HUDEP-2 (cell line): ENCODE results near the gene CYREN.
"Not testable (repeated sequence)": the region's sequence is repeated elsewhere in the genome, so short reads cannot be mapped to it uniquely, and the experiment has no call there.

Experiments
- DNase-seq, 76 experiments: peaks; one replicate each; lab custom pipeline; 2025; ENCODE audit not compliant: unreplicated experiment in 76 of 76; lab: John Stamatoyannopoulos, UW

The CYREN gene

GRCh38 chr7:135179321-135179925 is 8.9 kb upstream of the CYREN start:
- no peak for DNase-seq

GRCh38 chr7:135178364-135178763 is 7.9 kb upstream of the CYREN start:
- DNase-seq, result no peak

GRCh38 chr7:135177028-135177696 is 6.7 kb upstream of the CYREN start:
- DNase-seq, result no peak

GRCh38 chr7:135175931-135176330 is 5.4 kb upstream of the CYREN start:
- no peak for DNase-seq

- no peak for DNase-seq
Observed at GRCh38 chr7:135174941-135175340, 4.4 kb upstream of the CYREN start.

DNA sequence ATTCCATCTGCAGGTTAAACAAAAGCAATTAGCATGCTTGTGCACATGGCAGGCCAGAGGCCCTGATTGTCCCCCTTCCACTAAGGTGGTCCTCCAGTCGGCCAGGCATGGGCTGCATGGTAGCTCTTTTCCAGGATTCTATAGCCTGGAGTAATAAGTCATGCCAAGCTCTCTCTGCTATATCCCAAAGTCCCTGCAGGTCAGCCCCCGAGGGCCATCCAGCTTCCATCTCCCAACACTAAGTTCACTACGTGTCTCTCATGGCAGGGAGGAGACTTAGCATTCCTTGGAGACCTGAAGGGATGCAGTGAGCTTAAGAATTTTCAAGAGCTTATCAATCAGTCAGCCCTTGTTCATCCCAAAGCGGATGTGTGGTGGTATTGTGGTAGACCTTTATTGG is 3.4 kb upstream of the CYREN start:
- DNase-seq, result not testable (repeated sequence)

DNA sequence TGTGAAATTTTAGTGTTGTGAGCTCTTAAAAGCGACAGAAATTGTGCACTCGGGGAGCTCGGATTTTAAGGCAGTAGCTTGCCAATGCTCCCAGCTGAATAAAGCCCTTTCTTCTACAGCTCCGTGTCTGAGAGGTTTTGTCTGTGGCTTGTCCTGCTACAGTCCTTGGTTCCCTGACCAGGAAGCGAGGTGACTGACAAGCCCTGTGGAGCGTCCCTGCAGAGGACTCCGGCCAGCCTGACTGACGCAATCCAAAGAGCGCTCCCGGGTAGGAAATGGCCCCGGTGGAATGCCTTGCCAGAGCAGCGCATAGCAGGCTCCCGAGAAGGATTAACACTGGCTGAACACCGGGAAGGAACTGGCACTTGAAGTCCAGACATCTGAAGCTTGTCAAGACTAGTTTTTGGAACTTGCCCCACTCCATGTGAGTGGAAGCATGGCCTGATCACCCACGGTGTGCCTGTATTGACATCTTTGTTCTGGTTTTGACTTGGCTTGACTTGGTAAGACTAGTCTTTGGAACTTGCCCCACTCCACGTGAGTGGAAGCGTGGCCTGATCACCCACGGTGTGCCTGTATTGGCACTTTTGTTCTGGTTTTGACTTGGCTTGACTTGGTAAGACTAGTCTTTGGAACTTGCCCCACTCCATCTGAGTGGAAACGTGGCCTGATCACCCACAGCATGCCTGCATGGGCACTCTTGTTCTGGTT is 1.2 kb upstream of the CYREN start:
- DNase-seq, result not testable (repeated sequence)

GRCh38 chr7:135170998-135171481 is 533 bp upstream of the CYREN start:
- not testable (repeated sequence) for DNase-seq

DNA sequence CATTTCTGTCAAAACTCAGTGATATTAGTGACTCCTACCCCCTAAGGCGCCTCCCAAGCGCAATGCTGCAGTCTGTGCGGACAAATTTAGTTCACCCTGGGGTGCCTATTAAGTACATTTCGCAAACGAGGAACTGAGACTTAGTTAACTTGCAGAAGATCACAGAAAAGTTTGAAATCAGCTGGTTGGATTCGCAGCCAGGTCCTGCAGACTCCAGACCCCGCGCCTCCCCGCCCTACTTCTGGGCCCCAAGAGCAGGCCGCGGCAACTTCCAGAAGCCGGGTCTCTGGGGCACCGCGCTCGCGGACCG is 588 bp downstream of the CYREN start:
- DNase-seq, result peak in 8 of 76 experiments; percentile 27 to 57 (median 40)

- peak in 70 of 76 experiments; percentile 3 to 77 (median 50) for DNase-seq
Observed at GRCh38 chr7:135169141-135169963, 1.2 kb downstream of the CYREN start.

DNA sequence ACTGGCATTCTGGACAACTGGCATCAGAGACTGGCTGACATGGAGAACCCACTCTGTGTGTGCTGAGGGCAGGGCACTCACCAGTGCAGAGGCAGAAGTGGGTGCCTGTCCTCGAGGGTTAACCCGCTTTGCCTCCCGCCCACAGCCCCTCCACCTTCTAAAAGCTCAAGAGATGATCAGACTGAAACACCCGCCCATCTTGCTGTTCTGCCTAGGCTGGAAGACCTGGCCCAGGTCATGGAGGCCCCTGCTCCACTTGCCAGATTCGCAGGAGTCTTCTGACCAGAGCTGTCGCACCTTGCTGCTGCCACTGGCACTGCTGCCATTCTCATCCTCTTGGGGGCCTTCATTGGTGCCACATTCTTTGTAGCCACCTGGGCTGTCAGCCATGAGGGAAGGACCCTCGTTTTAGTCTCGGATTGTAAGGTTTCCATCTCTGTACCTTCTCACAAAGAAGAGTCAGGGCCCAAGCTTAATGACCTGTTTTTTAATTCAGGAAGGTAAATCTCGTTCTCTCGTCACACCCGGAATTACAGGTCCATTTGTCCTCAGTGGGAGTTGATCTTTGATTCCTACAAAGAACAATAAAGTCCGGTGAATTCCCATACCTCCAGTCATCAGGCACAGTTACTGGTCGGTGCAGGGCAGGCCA is 1.9 kb downstream of the CYREN start:
- no peak for DNase-seq

GRCh38 chr7:135168001-135168400 is 2.5 kb downstream of the CYREN start:
- peak in 25 of 76 experiments; percentile 3 to 39 (median 18) for DNase-seq

DNA sequence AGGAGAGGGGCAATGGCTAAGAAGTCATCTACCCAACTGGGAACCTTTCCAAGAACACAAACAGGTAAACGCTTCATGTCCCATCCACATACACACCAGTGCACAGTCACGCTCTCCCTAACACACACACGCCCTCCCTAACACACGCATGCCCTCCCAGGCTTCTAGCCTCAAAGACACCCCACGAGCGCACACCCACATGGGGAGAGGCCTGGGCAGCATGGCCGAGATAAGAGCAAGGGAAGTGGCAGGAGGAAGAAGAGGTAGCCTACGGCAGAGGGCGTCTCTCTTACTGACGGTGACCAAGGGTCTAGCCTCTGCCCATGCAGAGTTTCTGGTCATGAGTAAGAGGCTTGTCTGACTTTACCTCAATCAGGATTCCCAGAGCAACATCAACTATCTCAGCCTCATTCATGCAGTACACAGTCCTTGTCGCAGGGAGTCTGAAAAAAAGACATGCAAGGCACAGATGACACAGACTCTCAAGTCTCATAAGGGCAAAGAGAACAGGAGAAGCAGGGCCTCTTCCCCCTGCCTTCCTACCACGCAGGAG is 3.1 kb downstream of the CYREN start:
- DNase-seq, result peak in 45 of 76 experiments; percentile 6 to 57 (median 30)

GRCh38 chr7:135166338-135166990 is 4.0 kb downstream of the CYREN start:
- DNase-seq, result no peak

DNA sequence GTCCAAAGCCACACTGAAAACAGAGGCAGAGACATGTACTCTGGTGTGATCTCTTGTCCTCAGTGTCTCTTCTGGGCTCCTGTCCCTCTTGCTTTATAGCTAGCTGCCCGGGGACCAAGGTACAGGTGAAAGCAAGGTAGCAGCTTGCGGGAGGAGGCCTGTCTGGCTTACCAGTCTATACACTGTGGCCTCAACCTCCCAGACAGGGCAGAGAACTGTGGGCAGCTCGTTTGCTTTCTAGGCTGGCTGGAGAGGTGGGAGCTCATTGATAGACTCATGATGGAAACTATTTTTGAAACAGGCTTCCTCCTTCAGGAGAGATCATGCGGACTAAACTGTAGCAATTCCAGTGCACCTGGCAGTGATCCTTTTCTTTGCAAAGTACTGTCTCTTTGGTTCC is 4.6 kb downstream of the CYREN start:
- DNase-seq, result no peak

- DNase-seq, result no peak
Observed at GRCh38 chr7:135164357-135165061, 6.0 kb downstream of the CYREN start.

- DNase-seq, result no peak
Observed at GRCh38 chr7:135162382-135163001, 8.0 kb downstream of the CYREN start.

- DNase-seq, result no peak
Observed at GRCh38 chr7:135161669-135162068, 8.8 kb downstream of the CYREN start.
